Right renal cortex interstitium (tissue), 3 donors: ENCODE data around the gene TNFRSF19. TPM values are rescaled to one million over a fixed set of nuclear protein-coding genes. Genes with fewer than 3 reads are reported as not detected.

Experiments used
- DNase-seq, 3 donors: peaks; one replicate each; pipeline ENCODE4 v3.0.0-alpha.2; 2013; ENCODE audit warnings: low read depth in 3 of 3, low spot score in 2 of 3
- polyA plus RNA-seq, 3 donors: library from polyadenylated mRNA; unstranded; fragments of 120-200 nt; gene quantifications; one replicate each; pipeline ENCODE4 v1.2.1, GENCODE V29; 2013; ENCODE audit not compliant: insufficient read length in 3 of 3

TNFRSF19 gene
- polyA plus RNA-seq, 3 donors: 50.3 to 55.2 (median 55.0) TPM

- no peak for DNase-seq
These were observed 56.5 kb downstream of the TNFRSF19 start for GRCh38 chr13:23626700-23627099.

GRCh38 chr13:23627410-23627809 is 57.2 kb downstream of the TNFRSF19 start:
- no peak for DNase-seq

GRCh38 chr13:23628250-23628649 is 58.0 kb downstream of the TNFRSF19 start:
- no peak for DNase-seq

GRCh38 chr13:23628765-23629565 is 58.8 kb downstream of the TNFRSF19 start:
- no peak for DNase-seq

GRCh38 chr13:23629566-23630272 is 59.5 kb downstream of the TNFRSF19 start:
- DNase-seq: no peak

GRCh38 chr13:23630349-23631093 is 60.3 kb downstream of the TNFRSF19 start:
- DNase-seq: no peak

- no peak for DNase-seq
These were observed 61.3 kb downstream of the TNFRSF19 start for GRCh38 chr13:23631311-23632047.

GRCh38 chr13:23632048-23632582 is 61.9 kb downstream of the TNFRSF19 start:
- no peak for DNase-seq

- no peak for DNase-seq
These were observed 62.5 kb downstream of the TNFRSF19 start for GRCh38 chr13:23632741-23633140.

- DNase-seq: no peak
These were observed 64.7 kb downstream of the TNFRSF19 start for GRCh38 chr13:23634897-23635296.

- DNase-seq: no peak
These were observed 66.1 kb downstream of the TNFRSF19 start for GRCh38 chr13:23636360-23636759.

- no peak for DNase-seq
These were observed 67.6 kb downstream of the TNFRSF19 start for GRCh38 chr13:23637829-23638228.

GRCh38 chr13:23639674-23640073 is 69.5 kb downstream of the TNFRSF19 start:
- no peak for DNase-seq

- DNase-seq: no peak
These were observed 71.9 kb downstream of the TNFRSF19 start for GRCh38 chr13:23642110-23642509.

- no peak for DNase-seq
These were observed 73.3 kb downstream of the TNFRSF19 start for GRCh38 chr13:23643338-23644125.

GRCh38 chr13:23644126-23644419 is 73.9 kb downstream of the TNFRSF19 start:
- no peak for DNase-seq

- no peak for DNase-seq
These were observed 74.4 kb downstream of the TNFRSF19 start for GRCh38 chr13:23644527-23645138.

- no peak for DNase-seq
These were observed 75.6 kb downstream of the TNFRSF19 start for GRCh38 chr13:23645851-23646250.

GRCh38 chr13:23651439-23651838 is 81.2 kb downstream of the TNFRSF19 start:
- no peak for DNase-seq
